GM13977 (cell line): Measurements from ENCODE around the gene SPRYD3.

ENCODE experiments used
- DNase-seq: peaks from one replicate; pipeline ENCODE4 v3.0.0; 2012; ENCODE audit warnings: low spot score
- CTCF ChIP-seq: IDR thresholded peaks from 2 replicates; pipeline ENCODE4 v1.5.1; 2012; ENCODE audit warnings: mild to moderate bottlenecking, control low read depth; ENCODE audit not compliant: insufficient read depth; ENCODE audit errors: extremely low read depth, missing control alignments
- in situ Hi-C: fragments of 300-500 bp; cut with MboI; formaldehyde crosslinking; loops from one replicate; pipeline ENCODE4 v1.12.0; 2022; ENCODE audit warnings: low sequenced_read_pairs, low pct_unique_long_range_greater_than_20kb, mixed read lengths, inconsistent platforms; ENCODE audit not compliant: unreplicated experiment

The SPRYD3 gene

GRCh38 chr12:53076461-53076860 is 2.7 kb downstream of the SPRYD3 start:
- no peak for TF ChIP-seq CTCF
- no peak for DNase-seq
- in situ Hi-C loops: no loop called here

GRCh38 chr12:53074999-53075370 is 4.2 kb downstream of the SPRYD3 start:
- DNase-seq: no peak
- no peak for TF ChIP-seq CTCF
- in situ Hi-C loops: no loop called here

- no peak for DNase-seq
- in situ Hi-C loops: no loop called here
- TF ChIP-seq CTCF: no peak
These were observed 4.7 kb downstream of the SPRYD3 start for GRCh38 chr12:53074283-53074998.

GRCh38 chr12:53073881-53074280 is 5.3 kb downstream of the SPRYD3 start:
- no peak for TF ChIP-seq CTCF
- DNase-seq: no peak
- in situ Hi-C loops: no loop called here

- no peak for TF ChIP-seq CTCF
- in situ Hi-C loops: no loop called here
- no peak for DNase-seq
These were observed 7.3 kb downstream of the SPRYD3 start for GRCh38 chr12:53071591-53072551.

DNA sequence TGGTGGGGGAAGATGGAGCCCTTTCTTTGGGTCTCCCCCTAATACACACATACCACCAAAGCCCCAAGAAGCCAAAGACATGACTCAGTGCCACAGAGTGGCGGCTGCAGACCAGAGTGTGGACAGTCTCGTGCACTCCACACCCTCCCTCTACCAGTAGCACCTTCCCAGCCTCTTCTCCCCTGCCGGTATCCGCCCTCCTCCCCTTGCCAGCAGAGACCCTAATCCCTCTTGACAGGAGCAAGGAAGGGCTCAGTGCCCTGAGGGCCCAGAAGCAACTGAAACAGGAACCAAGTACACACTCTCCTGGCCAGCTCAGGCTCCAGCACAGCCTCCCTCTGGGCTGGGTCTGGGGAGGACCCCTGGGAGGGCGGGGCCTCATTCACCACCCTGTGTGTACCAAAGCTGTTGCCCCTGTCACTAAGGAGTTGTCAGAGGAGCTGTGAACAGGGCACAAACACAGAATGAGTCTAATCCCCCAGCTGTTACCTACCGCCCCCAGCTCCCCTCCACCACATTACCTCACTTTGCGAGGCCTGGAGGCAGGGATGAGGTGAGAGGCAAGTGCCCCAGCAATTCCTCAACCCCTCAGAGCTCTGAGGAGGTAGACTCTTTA is 8.2 kb downstream of the SPRYD3 start:
- no peak for DNase-seq
- in situ Hi-C loops: no loop called here
- no peak for TF ChIP-seq CTCF
